Measurements from ENCODE around the gene AK5.
A peak's percentile ranks its signal among the peaks of the same experiment; 100 is the strongest.

AK5 gene

GRCh38 chr1:77281491-77282186, at the start of gene AK5:
TSS of gene AK5 (plus strand) at chr1:77282019. CDS start at chr1:77282314, 295 bp downstream.
- TF ChIP-seq CTCF (IDR thresholded peaks at IDR 0.05; ENCODE audit: low read depth, low read length, poor library complexity, severe bottlenecking) (no peak), EZH2phosphoT487 (IDR thresholded peaks at IDR 0.05; ENCODE audit: borderline replicate concordance, low read length) (no peak)
- H3K4me2 ChIP-seq (ENCODE audit: low read length), result peak within 1 kb of the TSS; percentile 48

GRCh38 chr1:77232829-77233228, 49.0 kb upstream of the AK5 start:
- no peaks in the 10 kb centered on the region for H4K20me1 ChIP-seq (ENCODE audit: control insufficient read depth, insufficient read depth, low read depth, low read length)
- no peak overlapping the region for H3K27ac ChIP-seq (ENCODE audit: low read depth, low read length)
- no peaks in the 10 kb centered on the region for H3K9me2 ChIP-seq (replicated peaks; ENCODE audit: control insufficient read depth, low read length)
- no peak overlapping the region for H3K4me3 ChIP-seq (ENCODE audit: low read length)
- H3K9me3 ChIP-seq (ENCODE audit: control insufficient read depth, insufficient read depth, low read length), result no peaks in the 10 kb centered on the region
- no peaks in the 10 kb centered on the region for H3F3A ChIP-seq (ENCODE audit: control insufficient read depth, insufficient read depth)
- no peak for TF ChIP-seq CTCF (IDR thresholded peaks at IDR 0.05; ENCODE audit: low read depth, low read length, poor library complexity, severe bottlenecking)
- TF ChIP-seq EZH2phosphoT487 (IDR thresholded peaks at IDR 0.05; ENCODE audit: borderline replicate concordance, low read length), result no peak
- H3K27me3 ChIP-seq (ENCODE audit: control insufficient read depth, low read length), result no peaks in the 10 kb centered on the region
- no peaks in the 10 kb centered on the region for H3K36me3 ChIP-seq (ENCODE audit: control insufficient read depth, low read length)
- H3K4me1 ChIP-seq (ENCODE audit: control insufficient read depth, low read length), result no peaks in the 10 kb centered on the region
- H3K79me2 ChIP-seq (ENCODE audit: control insufficient read depth, low read length), result no peaks in the 10 kb centered on the region
- H3K4me2 ChIP-seq (ENCODE audit: low read length), result no peak overlapping the region

More at GRCh38 chr1:77281491-77282186, at the start of gene AK5:
- Histone ChIP-seq H3K4me3 (ENCODE audit: low read length) (peak within 1 kb of the TSS; percentile 46), H3K36me3 (ENCODE audit: control insufficient read depth, low read length) (no peaks in the 10 kb centered on the region), H3K9me2 (replicated peaks; ENCODE audit: control insufficient read depth, low read length) (no peaks in the 10 kb centered on the region), H3K9me3 (ENCODE audit: control insufficient read depth, insufficient read depth, low read length) (no peaks in the 10 kb centered on the region), H3F3A (ENCODE audit: control insufficient read depth, insufficient read depth) (0 out of 2 replicates have a peak, but pooled peaks cover 5% of the 10 kb centered on the region), H3K27me3 (ENCODE audit: control insufficient read depth, low read length) (peaks cover 28% of the 10 kb centered on the region), H3K27ac (ENCODE audit: low read depth, low read length) (no peak within 1 kb of the TSS), H3K79me2 (ENCODE audit: control insufficient read depth, low read length) (no peaks in the 10 kb centered on the region), H4K20me1 (ENCODE audit: control insufficient read depth, insufficient read depth, low read depth, low read length) (no peaks in the 10 kb centered on the region), H3K4me1 (ENCODE audit: control insufficient read depth, low read length) (peaks cover 23% of the 10 kb centered on the region)

- no peak overlapping the region for H3K27ac ChIP-seq (ENCODE audit: low read depth, low read length)
- TF ChIP-seq CTCF (IDR thresholded peaks at IDR 0.05; ENCODE audit: low read depth, low read length, poor library complexity, severe bottlenecking) (no peak), EZH2phosphoT487 (IDR thresholded peaks at IDR 0.05; ENCODE audit: borderline replicate concordance, low read length) (no peak)
- no peaks in the 10 kb centered on the region for H3K9me2 ChIP-seq (replicated peaks; ENCODE audit: control insufficient read depth, low read length)
- H3K4me3 ChIP-seq (ENCODE audit: low read length), result no peak overlapping the region
- no peak overlapping the region for H3K4me2 ChIP-seq (ENCODE audit: low read length)
- H4K20me1 ChIP-seq (ENCODE audit: control insufficient read depth, insufficient read depth, low read depth, low read length), result no peaks in the 10 kb centered on the region
- no peaks in the 10 kb centered on the region for H3K36me3 ChIP-seq (ENCODE audit: control insufficient read depth, low read length)
- no peaks in the 10 kb centered on the region for H3K4me1 ChIP-seq (ENCODE audit: control insufficient read depth, low read length)
- no peaks in the 10 kb centered on the region for H3K9me3 ChIP-seq (ENCODE audit: control insufficient read depth, insufficient read depth, low read length)
- H3K79me2 ChIP-seq (ENCODE audit: control insufficient read depth, low read length), result no peaks in the 10 kb centered on the region
- H3K27me3 ChIP-seq (ENCODE audit: control insufficient read depth, low read length), result 0 out of 2 replicates have a peak, but pooled peaks cover 1% of the 10 kb centered on the region
- H3F3A ChIP-seq (ENCODE audit: control insufficient read depth, insufficient read depth), result no peaks in the 10 kb centered on the region
Observed at GRCh38 chr1:77234096-77234495, 47.7 kb upstream of the AK5 start.
